Measurements from ENCODE around the gene RUNDC3A.
"Not testable (repeated sequence)": the region's sequence is repeated elsewhere in the genome, so short reads cannot be mapped to it uniquely, and the experiment has no call there.

RUNDC3A gene

GRCh38 chr17:44334315-44334714 lies 25.9 kb downstream of the RUNDC3A start:
- no peak for DNase-seq (ENCODE audit: low spot score)
- Mint-ChIP-seq H3K36me3 (ENCODE audit: low read depth) (no peaks in the 10 kb centered on the region), H3K4me3 (no peak overlapping the region), H3K4me1 (ENCODE audit: low read depth) (peaks cover 6% of the 10 kb centered on the region), H3K9me3 (no peaks in the 10 kb centered on the region), H3K27me3 (ENCODE audit: low read depth) (no peaks in the 10 kb centered on the region), H3K27ac (no peak overlapping the region)

GRCh38 chr17:44334727-44335126 lies 26.3 kb downstream of the RUNDC3A start:
- H3K36me3 Mint-ChIP-seq (ENCODE audit: low read depth), result no peaks in the 10 kb centered on the region
- no peaks in the 10 kb centered on the region for H3K9me3 Mint-ChIP-seq
- no peak overlapping the region for H3K4me3 Mint-ChIP-seq
- no peak for DNase-seq (ENCODE audit: low spot score)
- H3K27ac Mint-ChIP-seq, result no peak overlapping the region
- peaks cover 6% of the 10 kb centered on the region for H3K4me1 Mint-ChIP-seq (ENCODE audit: low read depth)
- no peaks in the 10 kb centered on the region for H3K27me3 Mint-ChIP-seq (ENCODE audit: low read depth)

- peaks cover 3% of the 10 kb centered on the region for H3K27me3 Mint-ChIP-seq (ENCODE audit: low read depth)
- H3K9me3 Mint-ChIP-seq, result no peaks in the 10 kb centered on the region
- no peaks in the 10 kb centered on the region for H3K36me3 Mint-ChIP-seq (ENCODE audit: low read depth)
- H3K4me3 Mint-ChIP-seq, result no peak overlapping the region
- no peak overlapping the region for H3K27ac Mint-ChIP-seq
- DNase-seq (ENCODE audit: low spot score), result no peak
- peaks cover 6% of the 10 kb centered on the region for H3K4me1 Mint-ChIP-seq (ENCODE audit: low read depth)
These were observed 27.2 kb downstream of the RUNDC3A start for GRCh38 chr17:44335564-44335963.

- Mint-ChIP-seq H3K36me3 (ENCODE audit: low read depth) (no peaks in the 10 kb centered on the region), H3K27ac (no peak overlapping the region), H3K27me3 (ENCODE audit: low read depth) (peaks cover 3% of the 10 kb centered on the region), H3K4me1 (ENCODE audit: low read depth) (peaks cover 6% of the 10 kb centered on the region), H3K4me3 (no peak overlapping the region), H3K9me3 (no peaks in the 10 kb centered on the region)
- DNase-seq (ENCODE audit: low spot score), result no peak
These were observed 27.6 kb downstream of the RUNDC3A start for GRCh38 chr17:44335968-44336367.

GRCh38 chr17:44338702-44339101 lies 30.3 kb downstream of the RUNDC3A start:
- Mint-ChIP-seq H3K27ac (no peak overlapping the region), H3K4me3 (no peak overlapping the region), H3K36me3 (ENCODE audit: low read depth) (no peaks in the 10 kb centered on the region), H3K9me3 (no peaks in the 10 kb centered on the region), H3K27me3 (ENCODE audit: low read depth) (peaks cover 13% of the 10 kb centered on the region), H3K4me1 (ENCODE audit: low read depth) (no peaks in the 10 kb centered on the region)
- no peak for DNase-seq (ENCODE audit: low spot score)

- H3K27ac Mint-ChIP-seq; H3K9me3 Mint-ChIP-seq; DNase-seq (ENCODE audit: low spot score); H3K4me3 Mint-ChIP-seq; H3K4me1 Mint-ChIP-seq (ENCODE audit: low read depth); H3K36me3 Mint-ChIP-seq (ENCODE audit: low read depth): not testable (repeated sequence)
- peaks cover 16% of the 10 kb centered on the region for H3K27me3 Mint-ChIP-seq (ENCODE audit: low read depth)
These were observed 32.2 kb downstream of the RUNDC3A start for GRCh38 chr17:44340553-44340952.

- Mint-ChIP-seq H3K27ac (no peak overlapping the region), H3K4me1 (ENCODE audit: low read depth) (peaks cover 14% of the 10 kb centered on the region), H3K36me3 (ENCODE audit: low read depth) (no peaks in the 10 kb centered on the region), H3K9me3 (no peaks in the 10 kb centered on the region), H3K4me3 (no peak overlapping the region), H3K27me3 (ENCODE audit: low read depth) (peaks cover 16% of the 10 kb centered on the region)
- DNase-seq (ENCODE audit: low spot score), result no peak
These were observed 35.3 kb downstream of the RUNDC3A start for GRCh38 chr17:44343510-44344209.

GRCh38 chr17:44344939-44345453 lies 36.6 kb downstream of the RUNDC3A start, which contains the start of gene GRN:
Gene GRN, plus strand, starts transcription at chr17:44345302. Its CDS starts 3,863 bp downstream, at chr17:44349165.
- Mint-ChIP-seq H3K4me3 (peak within 1 kb of the TSS; percentile 95), H3K4me1 (ENCODE audit: low read depth) (peaks cover 14% of the 10 kb centered on the region), H3K27ac (peak within 1 kb of the TSS; percentile 82), H3K9me3 (no peaks in the 10 kb centered on the region), H3K27me3 (ENCODE audit: low read depth) (peaks cover 16% of the 10 kb centered on the region), H3K36me3 (ENCODE audit: low read depth) (no peaks in the 10 kb centered on the region)
- DNase-seq (ENCODE audit: low spot score), result peak; percentile 88

GRCh38 chr17:44345454-44346026 lies 37.1 kb downstream of the RUNDC3A start:
- DNase-seq (ENCODE audit: low spot score), result no peak
- peak overlapping the region; percentile 95 for H3K4me3 Mint-ChIP-seq
- peak overlapping the region; percentile 82 for H3K27ac Mint-ChIP-seq
- no peaks in the 10 kb centered on the region for H3K36me3 Mint-ChIP-seq (ENCODE audit: low read depth)
- H3K27me3 Mint-ChIP-seq (ENCODE audit: low read depth), result peaks cover 12% of the 10 kb centered on the region
- H3K4me1 Mint-ChIP-seq (ENCODE audit: low read depth), result peaks cover 14% of the 10 kb centered on the region
- no peaks in the 10 kb centered on the region for H3K9me3 Mint-ChIP-seq

GRCh38 chr17:44346064-44346844 lies 37.9 kb downstream of the RUNDC3A start:
- peak overlapping the region; percentile 95 for H3K4me3 Mint-ChIP-seq
- no peaks in the 10 kb centered on the region for H3K9me3 Mint-ChIP-seq
- H3K27ac Mint-ChIP-seq, result no peak overlapping the region
- DNase-seq (ENCODE audit: low spot score), result no peak
- H3K36me3 Mint-ChIP-seq (ENCODE audit: low read depth), result no peaks in the 10 kb centered on the region
- H3K27me3 Mint-ChIP-seq (ENCODE audit: low read depth), result peaks cover 12% of the 10 kb centered on the region
- peaks cover 14% of the 10 kb centered on the region for H3K4me1 Mint-ChIP-seq (ENCODE audit: low read depth)

- H3K9me3 Mint-ChIP-seq; DNase-seq (ENCODE audit: low spot score); H3K4me3 Mint-ChIP-seq; H3K36me3 Mint-ChIP-seq (ENCODE audit: low read depth); H3K27ac Mint-ChIP-seq; H3K27me3 Mint-ChIP-seq (ENCODE audit: low read depth): not testable (repeated sequence)
- peaks cover 14% of the 10 kb centered on the region for H3K4me1 Mint-ChIP-seq (ENCODE audit: low read depth)
These were observed 39.0 kb downstream of the RUNDC3A start for GRCh38 chr17:44347206-44348055.

- peaks cover 5% of the 10 kb centered on the region for H3K27me3 Mint-ChIP-seq (ENCODE audit: low read depth)
- no peak overlapping the region for H3K4me3 Mint-ChIP-seq
- H3K36me3 Mint-ChIP-seq (ENCODE audit: low read depth), result peaks cover 3% of the 10 kb centered on the region
- no peak overlapping the region for H3K27ac Mint-ChIP-seq
- no peak for DNase-seq (ENCODE audit: low spot score)
- no peaks in the 10 kb centered on the region for H3K9me3 Mint-ChIP-seq
- peaks cover 14% of the 10 kb centered on the region for H3K4me1 Mint-ChIP-seq (ENCODE audit: low read depth)
These were observed 40.0 kb downstream of the RUNDC3A start for GRCh38 chr17:44348234-44348987.

- H3K4me1 Mint-ChIP-seq (ENCODE audit: low read depth), result peaks cover 14% of the 10 kb centered on the region
- DNase-seq (ENCODE audit: low spot score), result no peak
- peaks cover 3% of the 10 kb centered on the region for H3K36me3 Mint-ChIP-seq (ENCODE audit: low read depth)
- H3K9me3 Mint-ChIP-seq, result no peaks in the 10 kb centered on the region
- no peak overlapping the region for H3K27ac Mint-ChIP-seq
- no peaks in the 10 kb centered on the region for H3K27me3 Mint-ChIP-seq (ENCODE audit: low read depth)
- no peak overlapping the region for H3K4me3 Mint-ChIP-seq
These were observed 40.6 kb downstream of the RUNDC3A start for GRCh38 chr17:44348988-44349364.

All from T-helper 2 cell treated with Interferon-gamma antibody and Interleukin-4, amounts not matched to agents 5 μg/mL and 100 μg/mL, for 36 hours (primary cell).